Activated CD4-positive, CD25-positive, alpha-beta regulatory T cell treated with anti-CD3 and anti-CD28 coated beads, Interleukin-2, amount 50 U/mL, for 72 hours (primary cell): ENCODE data around the gene ALCAM.
"Not testable (repeated sequence)": the region's sequence is repeated elsewhere in the genome, so short reads cannot be mapped to it uniquely, and the experiment has no call there.

ENCODE experiments used
- DNase-seq: peaks from one replicate; pipeline ENCODE4 v3.0.0; 2021

Gene ALCAM

GRCh38 chr3:105392598-105392997 lies 25.9 kb downstream of the ALCAM start:
- not testable (repeated sequence) for DNase-seq

DNA sequence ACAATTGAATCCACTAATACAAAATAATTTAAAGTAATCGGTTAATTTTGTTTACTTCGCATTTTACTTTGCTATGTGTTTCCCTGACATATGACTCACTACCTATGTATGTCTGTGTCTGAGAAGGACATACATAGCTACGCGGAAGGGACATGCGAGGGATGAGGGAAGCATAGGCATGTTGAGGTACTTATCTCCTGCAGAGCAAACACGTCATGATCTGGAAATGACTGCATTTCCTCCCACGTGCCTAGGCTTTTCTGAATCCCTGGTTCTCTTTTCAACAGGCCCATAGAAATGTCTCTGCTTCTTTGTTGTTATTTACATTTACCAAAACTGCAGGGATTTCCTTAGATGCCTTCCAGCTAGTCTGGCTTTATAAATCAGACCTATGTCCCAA lies 27.5 kb downstream of the ALCAM start:
- no peak for DNase-seq

DNA sequence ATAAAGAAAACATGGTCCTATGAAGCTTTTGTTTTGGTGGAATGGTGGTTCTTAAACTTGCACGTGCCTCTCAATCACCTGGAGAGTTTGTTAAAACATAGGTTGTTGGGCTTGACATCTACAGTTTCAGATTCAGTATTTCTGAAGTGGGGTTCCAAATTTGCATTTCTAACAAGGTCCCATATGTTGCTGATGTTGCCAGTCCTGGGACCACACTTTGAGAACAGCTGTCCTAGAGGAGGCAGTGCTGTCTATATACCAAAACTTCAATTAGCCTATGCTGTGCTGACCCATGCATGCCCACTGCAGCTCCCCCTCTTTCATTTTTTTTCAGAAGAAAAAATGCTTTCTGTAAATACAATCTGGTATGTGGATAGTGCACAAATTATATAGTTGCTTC lies 31.3 kb downstream of the ALCAM start:
- no peak for DNase-seq

DNA sequence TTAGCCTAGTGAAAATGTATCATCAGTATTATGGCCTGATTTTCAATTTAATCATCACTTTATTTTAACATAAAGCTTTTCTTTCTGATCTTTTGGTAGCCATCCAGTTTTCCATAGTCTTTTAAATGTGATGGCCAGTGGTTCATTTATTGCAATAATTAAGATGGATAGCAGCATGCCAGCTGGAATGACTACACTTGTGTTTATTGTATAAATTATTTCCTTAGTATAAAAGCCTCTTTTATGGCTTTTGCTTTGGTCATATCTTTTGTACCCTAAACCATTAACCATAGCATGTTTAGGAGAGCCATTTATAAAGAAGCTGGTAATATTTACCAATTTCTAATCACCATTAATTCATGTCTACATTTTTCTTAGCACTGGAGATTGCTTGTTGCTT lies 31.7 kb downstream of the ALCAM start:
- no peak for DNase-seq

GRCh38 chr3:105399062-105399461 lies 32.4 kb downstream of the ALCAM start:
- DNase-seq: no peak

- no peak for DNase-seq
These were observed 32.9 kb downstream of the ALCAM start for GRCh38 chr3:105399611-105400010.

DNA sequence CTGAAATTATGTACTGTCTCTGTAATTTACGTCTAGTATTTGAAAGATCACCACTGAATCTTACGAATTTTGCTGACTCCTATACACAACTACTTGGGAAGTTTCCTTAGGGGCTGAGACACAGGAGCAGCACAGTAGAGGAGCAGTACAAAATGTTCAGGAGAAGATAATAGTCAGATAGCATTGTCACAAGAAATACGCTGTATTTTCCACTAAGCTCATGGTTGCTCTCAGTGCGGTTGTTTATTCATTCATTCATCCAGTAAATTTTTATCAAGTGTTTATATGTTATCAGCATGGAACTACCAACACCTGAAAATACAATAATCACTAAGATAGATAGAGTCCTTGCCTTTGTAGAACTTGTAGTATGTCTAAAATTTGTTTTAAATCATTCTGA lies 34.5 kb downstream of the ALCAM start:
- no peak for DNase-seq

- no peak for DNase-seq
These were observed 35.0 kb downstream of the ALCAM start for GRCh38 chr3:105401691-105402149.

GRCh38 chr3:105402287-105402801 lies 35.6 kb downstream of the ALCAM start:
- DNase-seq: no peak

- DNase-seq: not testable (repeated sequence)
These were observed 36.3 kb downstream of the ALCAM start for GRCh38 chr3:105403034-105403433.

- DNase-seq: no peak
These were observed 39.6 kb downstream of the ALCAM start for GRCh38 chr3:105406268-105406667.

GRCh38 chr3:105409364-105409763 lies 42.7 kb downstream of the ALCAM start:
- no peak for DNase-seq

DNA sequence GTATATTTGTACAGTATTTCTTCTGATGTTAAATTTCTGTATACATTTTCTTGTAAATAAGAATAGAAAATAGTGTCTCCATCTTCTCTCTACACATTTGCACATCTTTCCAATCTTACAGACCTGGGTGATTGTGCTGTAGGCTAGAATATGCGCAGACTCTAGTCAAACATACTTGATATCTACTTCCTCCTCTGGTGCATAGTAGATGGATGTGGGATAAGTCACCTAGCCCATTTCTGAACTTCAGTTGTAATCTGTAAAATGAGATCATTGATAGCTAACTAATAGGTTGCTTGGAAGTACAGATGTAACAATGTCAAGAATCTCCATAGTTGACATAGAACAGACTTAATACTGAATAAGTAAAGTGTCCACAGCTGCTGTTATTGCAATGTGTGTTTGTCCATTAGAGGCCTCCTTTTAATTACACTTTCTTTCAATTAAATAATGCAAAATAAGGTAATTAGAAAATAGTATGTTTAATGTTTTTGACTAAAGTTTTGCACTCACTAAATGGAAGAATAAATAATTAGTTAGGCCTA lies 46.7 kb downstream of the ALCAM start:
- no peak for DNase-seq

DNA sequence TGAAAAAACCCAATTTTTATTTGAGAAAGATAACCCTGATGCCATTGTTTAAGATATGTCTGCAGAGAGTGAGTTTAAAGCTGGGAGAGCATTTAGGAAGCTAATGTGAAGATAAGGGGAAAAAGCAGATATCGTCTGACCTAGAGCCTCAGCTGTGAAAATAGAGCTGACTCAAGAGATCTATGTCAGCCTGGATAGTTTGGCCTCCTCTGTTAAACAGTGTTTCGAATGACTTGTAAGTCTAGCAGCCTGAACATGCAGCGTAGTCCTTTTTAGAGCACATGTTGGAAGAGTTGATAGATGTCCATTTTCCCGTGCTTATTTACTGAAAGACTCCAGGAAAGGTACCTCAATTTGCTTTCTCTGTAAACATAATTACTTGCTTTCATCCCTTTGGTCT lies 48.1 kb downstream of the ALCAM start:
- no peak for DNase-seq

- DNase-seq: no peak
These were observed 49.2 kb downstream of the ALCAM start for GRCh38 chr3:105415951-105416350.

DNA sequence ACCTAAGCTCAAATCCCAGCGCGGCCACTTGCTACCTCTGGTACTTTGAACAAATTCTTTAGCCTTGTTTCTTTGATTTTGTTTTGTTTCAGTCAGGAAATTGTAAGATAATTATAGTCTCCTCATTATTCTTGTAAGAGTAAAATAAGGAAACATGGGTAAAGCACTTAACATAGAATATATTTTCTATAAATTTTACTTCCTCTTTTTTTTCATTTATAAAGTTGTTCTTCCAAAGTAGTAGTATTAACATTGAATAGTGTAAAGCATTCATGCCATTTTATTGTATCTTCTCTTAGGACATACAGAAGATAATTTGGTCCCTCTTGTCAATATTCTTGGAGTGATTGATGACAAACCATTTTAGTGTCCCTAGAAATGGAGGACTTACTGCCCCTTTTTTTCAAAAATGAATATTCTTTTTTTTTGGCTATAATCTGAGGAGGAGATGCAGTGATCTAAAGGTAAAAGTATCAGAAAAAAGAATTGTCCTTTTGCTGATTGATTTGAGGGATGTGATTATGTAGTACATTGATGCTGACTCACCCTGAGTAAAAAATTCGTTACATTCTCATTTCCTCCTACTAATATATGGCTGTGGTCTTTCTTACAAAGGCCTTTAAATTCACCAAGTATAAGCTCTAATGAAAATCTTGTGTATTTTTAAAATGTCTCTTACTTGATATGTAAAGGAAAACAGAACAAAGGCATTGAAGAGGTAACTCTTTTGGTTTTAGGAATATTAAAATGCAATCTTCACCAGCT lies 51.0 kb downstream of the ALCAM start:
- DNase-seq: no peak

DNA sequence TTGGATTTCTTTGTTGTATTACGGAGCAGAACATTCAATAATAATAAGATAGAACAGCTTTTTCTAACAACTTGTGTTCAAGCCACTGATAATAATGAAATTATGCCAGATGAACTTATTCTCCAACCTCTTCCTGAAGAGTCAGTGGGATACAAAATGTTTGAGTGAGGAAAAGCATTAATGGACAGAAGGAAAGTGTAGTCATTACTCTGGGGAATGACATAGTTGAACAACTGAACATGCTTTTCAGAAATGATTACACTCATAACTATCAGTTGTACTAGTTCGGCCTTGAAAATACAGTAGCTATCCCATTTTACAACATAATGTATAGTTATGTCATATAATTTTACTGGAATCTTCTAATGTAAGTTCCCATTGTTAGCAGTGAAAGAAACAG lies 55.9 kb downstream of the ALCAM start:
- DNase-seq: no peak

- DNase-seq: no peak
These were observed 56.7 kb downstream of the ALCAM start for GRCh38 chr3:105423397-105423796.

DNA sequence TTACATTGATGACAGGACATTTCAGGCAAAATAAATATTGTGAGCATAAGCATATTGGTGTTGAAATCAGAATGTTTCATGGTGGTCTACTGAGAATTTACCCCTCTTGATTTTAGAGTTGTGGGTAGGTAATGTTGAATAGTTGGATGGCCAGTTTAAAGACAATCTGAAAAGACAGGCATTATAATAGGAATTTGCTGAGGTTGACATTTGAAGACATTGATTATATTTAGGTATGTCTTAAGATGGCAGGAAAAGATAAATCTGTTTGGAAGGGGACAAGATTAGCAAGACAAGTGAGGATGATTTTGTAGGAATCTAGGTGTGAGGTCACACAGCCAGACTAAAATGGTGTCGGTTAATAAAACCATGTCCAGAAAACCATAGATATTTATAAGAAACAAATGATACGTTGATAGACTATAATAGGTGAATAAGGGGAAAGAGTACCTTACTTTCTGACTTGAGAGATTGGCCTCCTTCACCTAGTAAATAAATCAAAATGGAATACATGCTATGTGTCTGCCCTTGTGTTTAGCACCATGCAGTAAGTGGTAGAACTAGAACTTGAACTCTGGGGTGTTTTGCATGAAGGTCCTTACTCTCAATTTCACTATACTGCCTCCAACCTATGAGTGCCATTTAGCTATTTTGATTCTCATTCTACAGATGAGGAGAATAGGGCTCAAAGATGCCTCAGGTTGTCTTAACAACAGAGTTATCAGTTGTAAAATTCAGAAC lies 57.9 kb downstream of the ALCAM start:
- no peak for DNase-seq

GRCh38 chr3:105425153-105425502 lies 58.4 kb downstream of the ALCAM start:
- DNase-seq: no peak

- DNase-seq: no peak
These were observed 60.6 kb downstream of the ALCAM start for GRCh38 chr3:105427332-105427731.

GRCh38 chr3:105429034-105429762 lies 62.5 kb downstream of the ALCAM start:
- DNase-seq: no peak

GRCh38 chr3:105430455-105430854 lies 63.7 kb downstream of the ALCAM start:
- no peak for DNase-seq
